SK-N-SH (cell line): ENCODE measurements around the gene KRT6A. TPM values are rescaled to one million over a fixed set of nuclear protein-coding genes. Genes with fewer than 3 reads are reported as not detected.
A peak's percentile ranks its signal among the peaks of the same experiment; 100 is the strongest.

Experiments used
- CTCF ChIA-PET: fragments of 300-600, 350-600 bp; formaldehyde crosslinking; extraction: SDS; loops from one replicate; lab custom pipeline; 2021; lab: Yijun Ruan, JAX
- POLR2A ChIA-PET: fragments of 350-600 bp; sonication (Branson Sonifier 250); formaldehyde crosslinking; extraction: SDS; loops from one replicate; lab custom pipeline; 2020; ENCODE audit warnings: antibody characterized with exemption, inconsistent platforms; lab: Yijun Ruan, JAX
- DNase-seq: peaks from one replicate; pipeline ENCODE4 v3.0.0; 2012
- H2AFZ ChIP-seq: fragments of 200-600 bp; sonication (generic); 2 replicates; pipeline ENCODE4 v1.8.1; 2016; ENCODE audit warnings: antibody characterized with exemption, mild to moderate bottlenecking, low read depth
- H3F3A ChIP-seq: fragments of 200-600 bp; sonication (generic); replicated peaks from 2 replicates; pipeline ENCODE3; 2016; ENCODE audit warnings: antibody characterized with exemption, mild to moderate bottlenecking; ENCODE audit not compliant: insufficient read depth
- H3K27ac ChIP-seq, 2 experiments: fragments of 200-500 bp in 1 of 2; fragments of 200-600 bp in 1 of 2; sonication (Bioruptor generic) in 1 of 2; sonication (generic), shearing (Covaris generic) in 1 of 2; 2 replicates each; pipeline versions ENCODE4 v1.5.1 to v1.6.1; 2014 to 2016; ENCODE audit warnings: low read depth in 2 of 2, inconsistent platforms in 1 of 2, low read length in 1 of 2, mild to moderate bottlenecking in 1 of 2, mixed read lengths in 1 of 2
- H3K27me3 ChIP-seq: fragments of 200-600 bp; sonication (generic), shearing (Covaris generic); 2 replicates; pipeline ENCODE4 v1.6.1; 2016; ENCODE audit warnings: mixed run types; ENCODE audit not compliant: insufficient read depth
- H3K36me3 ChIP-seq, 2 experiments: fragments of 200-500 bp in 1 of 2; fragments of 200-600 bp in 1 of 2; sonication (Bioruptor generic) in 1 of 2; sonication (generic) in 1 of 2; replicated peaks in 1 of 2; 2 replicates each; pipeline versions ENCODE3 to v1.5.1; 2014 to 2016; ENCODE audit warnings: low read length in 1 of 2, mild to moderate bottlenecking in 1 of 2; ENCODE audit not compliant: insufficient read depth in 2 of 2, control insufficient read depth in 1 of 2
- H3K4me1 ChIP-seq, 2 experiments: fragments of 200-500 bp in 1 of 2; fragments of 200-600 bp in 1 of 2; sonication (Bioruptor generic) in 1 of 2; sonication (generic), shearing (Covaris generic) in 1 of 2; 2 replicates each; pipeline versions ENCODE4 v1.5.1 to v1.6.1; 2014 to 2016; ENCODE audit warnings: low read depth in 1 of 2, low read length in 1 of 2, mixed run types in 1 of 2; ENCODE audit not compliant: insufficient read depth in 2 of 2, control insufficient read depth in 1 of 2
- H3K4me2 ChIP-seq: fragments of 200-600 bp; sonication (generic), shearing (Covaris generic); 2 replicates; pipeline ENCODE4 v1.6.1; 2017; ENCODE audit warnings: mixed run types
- H3K4me3 ChIP-seq, 2 experiments: fragments of 200-500 bp in 1 of 2; fragments of 200-600 bp in 1 of 2; sonication (Bioruptor generic) in 1 of 2; sonication (generic), shearing (Covaris generic) in 1 of 2; 2 replicates each; pipeline versions ENCODE4 v1.5.1 to v1.8.1; 2014 to 2016; ENCODE audit warnings: low read depth in 2 of 2, inconsistent platforms in 1 of 2, low read length in 1 of 2, mild to moderate bottlenecking in 1 of 2, mixed read lengths in 1 of 2, moderate library complexity in 1 of 2
- H3K79me2 ChIP-seq: fragments of 200-600 bp; sonication (generic); 2 replicates; pipeline ENCODE4 v1.8.1; 2017; ENCODE audit warnings: mild to moderate bottlenecking; ENCODE audit not compliant: insufficient read depth
- H3K9ac ChIP-seq: fragments of 200-600 bp; sonication (generic); 2 replicates; pipeline ENCODE4 v1.6.1; 2017; ENCODE audit warnings: mixed run types
- H3K9me2 ChIP-seq: fragments of 200-600 bp; sonication (generic); 2 replicates; pipeline ENCODE4 v1.6.1; 2017; ENCODE audit warnings: mixed run types
- H3K9me3 ChIP-seq: fragments of 200-600 bp; sonication (generic); 2 replicates; pipeline ENCODE4 v1.6.1; 2017; ENCODE audit warnings: mixed run types, mild to moderate bottlenecking, moderate library complexity
- H4K20me1 ChIP-seq: fragments of 200-600 bp; sonication (generic); 2 replicates; pipeline ENCODE4 v1.6.1; 2017; ENCODE audit warnings: mild to moderate bottlenecking, mixed run types; ENCODE audit not compliant: insufficient read depth
- ELF1 ChIP-seq: IDR thresholded peaks from 2 replicates; pipeline ENCODE4 v1.4.0; 2012
- EP300 ChIP-seq, 2 experiments: IDR thresholded peaks; 2 replicates each; pipeline versions ENCODE4 v1.4.0 to v1.6.1; 2012; ENCODE audit warnings: borderline replicate concordance in 1 of 2, low read depth in 1 of 2, low read length in 1 of 2
- FOSL2 ChIP-seq: IDR thresholded peaks from 2 replicates; pipeline ENCODE4 v1.4.0; 2012; ENCODE audit warnings: low read depth, mild to moderate bottlenecking, moderate library complexity, borderline replicate concordance
- FOXJ3 ChIP-seq: sonication (generic); formaldehyde crosslinking; IDR thresholded peaks from 2 replicates; pipeline ENCODE4 v1.5.1; 2020; ENCODE audit warnings: mild to moderate bottlenecking, missing genetic modification reagents
- GATA2 ChIP-seq: sonication (generic); formaldehyde crosslinking; IDR thresholded peaks from 2 replicates; pipeline ENCODE4 v1.5.0; 2020; ENCODE audit warnings: mild to moderate bottlenecking, missing genetic modification reagents
- JUND ChIP-seq: IDR thresholded peaks from 2 replicates; pipeline ENCODE4 v1.4.0; 2012
- POLR2AphosphoS5 ChIP-seq: IDR thresholded peaks from 2 replicates; pipeline ENCODE4 v1.6.1; 2012; ENCODE audit warnings: low read depth, low read length
- RAD21 ChIP-seq: IDR thresholded peaks from 2 replicates; pipeline ENCODE4 v1.6.1; 2012; ENCODE audit warnings: mild to moderate bottlenecking, low read length
- RCOR1 ChIP-seq: fragments of 150-350 bp; IDR thresholded peaks from 2 replicates; pipeline ENCODE4 v1.6.1; 2017; ENCODE audit warnings: antibody characterized with exemption, low read length
- RFX5 ChIP-seq: IDR thresholded peaks from 2 replicates; pipeline ENCODE4 v1.6.1; 2012; ENCODE audit warnings: mild to moderate bottlenecking, improper control_type of control experiment, low read length
- RXRA ChIP-seq: IDR thresholded peaks from 2 replicates; pipeline ENCODE4 v1.4.0; 2012; ENCODE audit warnings: low read depth, mild to moderate bottlenecking, borderline replicate concordance
- SIN3A ChIP-seq: IDR thresholded peaks from 2 replicates; pipeline ENCODE4 v1.6.1; 2012; ENCODE audit warnings: low read depth, mild to moderate bottlenecking, low read length, moderate library complexity, borderline replicate concordance
- SMC3 ChIP-seq: IDR thresholded peaks from 2 replicates; pipeline ENCODE4 v1.6.1; 2012; ENCODE audit warnings: low read depth, low read length, improper control_type of control experiment
- TAF1 ChIP-seq: IDR thresholded peaks from 2 replicates; pipeline ENCODE4 v1.6.1; 2012; ENCODE audit warnings: low read depth, mild to moderate bottlenecking, low read length, moderate library complexity, borderline replicate concordance
- USF1 ChIP-seq: IDR thresholded peaks from 2 replicates; pipeline ENCODE4 v1.4.0; 2012; ENCODE audit warnings: low read depth, borderline replicate concordance
- YY1 ChIP-seq: IDR thresholded peaks from 2 replicates; pipeline ENCODE4 v1.4.0; 2012; ENCODE audit warnings: low read depth, mild to moderate bottlenecking
- ZBTB33 ChIP-seq: IDR thresholded peaks from 2 replicates; pipeline ENCODE4 v1.4.0; 2012; ENCODE audit warnings: low read depth, borderline replicate concordance
- WGBS: methylation state at CpG from one replicate; pipeline ENCODE4 v1.1.6; 2017; ENCODE audit warnings: low lambda C conversion rate; 5-methylcytosine and 5-hydroxymethylcytosine counted together
- polyA plus RNA-seq, 3 experiments: library from polyadenylated mRNA; depleted of rRNA; stranded (reverse); fragments of >200 nt; gene quantifications; 2 replicates each; pipeline ENCODE4 v1.2.3, GENCODE V29; 2012
- TF ChIP-seq, protein P1 (sequence below): IDR thresholded peaks from 2 replicates; pipeline ENCODE4; 2012

KRT6A gene
- polyA plus RNA-seq, 1 of the 3 experiments (the other 2 are of a cell fraction) = not detected

- WGBS = 48% methylated on average over 8 of the region's 8 CpGs
- Histone ChIP-seq H3K9ac (no peak overlapping the region), H2AFZ (no peak overlapping the region), H3K36me3 (no peaks in the 10 kb centered on the region), H3K27me3 (peaks cover 1% of the 10 kb centered on the region; the same call in 1 of the 2 replicates), H3F3A (peaks cover 23% of the 10 kb centered on the region), H4K20me1 (no peaks in the 10 kb centered on the region), H3K4me1 (peaks cover 0 to 22% of the 10 kb centered on the region in 2 experiments; a peak in 2 of 4 replicates), H3K9me2 (no peaks in the 10 kb centered on the region), H3K4me2 (no peak overlapping the region), H3K4me3 (no peak overlapping the region), H3K27ac (no peak overlapping the region), H3K9me3 (no peaks in the 10 kb centered on the region), H3K79me2 (no peaks in the 10 kb centered on the region)
- ChIA-PET POLR2A (no interaction called here), CTCF (interaction anchor here (0.6 kb wide), 1 partner anchor 11 kb away, joined by 3 read pairs; no protein-coding TSS in a partner anchor)
- DNase-seq = no peak
- TF ChIP-seq RCOR1 = no peak
- no peak for TF ChIP-seq JUND
- no peak for TF ChIP-seq POLR2AphosphoS5
- TF ChIP-seq SIN3A = no peak
- TF ChIP-seq RFX5 = no peak
- TF ChIP-seq ZBTB33 = no peak
Measured at GRCh38 chr12:52438305-52439301, 54.5 kb downstream of the KRT6A start.

GRCh38 chr12:52437508-52437907, 55.5 kb downstream of the KRT6A start:
- Histone ChIP-seq H3F3A (peaks cover 23% of the 10 kb centered on the region), H3K9ac (no peak overlapping the region), H3K27me3 (peaks cover 12% of the 10 kb centered on the region; the same call in 1 of the 2 replicates), H3K36me3 (no peaks in the 10 kb centered on the region), H3K27ac (no peak overlapping the region), H3K4me3 (no peak overlapping the region), H3K79me2 (no peaks in the 10 kb centered on the region), H3K4me2 (no peak overlapping the region), H2AFZ (0 out of 2 replicates have a peak overlapping the region, but pooled peaks have one; percentile 18), H3K9me2 (no peaks in the 10 kb centered on the region), H3K9me3 (no peaks in the 10 kb centered on the region), H4K20me1 (no peaks in the 10 kb centered on the region), H3K4me1 (peaks cover 0 to 22% of the 10 kb centered on the region in 2 experiments; a peak in 2 of 4 replicates)
- TF ChIP-seq YY1 (no peak), TAF1 (no peak), FOSL2 (no peak), EP300 (IDR thresholded peaks at IDR 0.05; ENCODE audit: borderline replicate concordance in 1 of 2, low read depth in 1 of 2, low read length in 1 of 2) (no peak), RXRA (no peak), RCOR1 (no peak), GATA2 (CRISPR knock-in tag) (no peak), ELF1 (no peak), USF1 (no peak), FOXJ3 (no peak), RAD21 (no peak), SMC3 (no peak), SIN3A (no peak)
- TF ChIP-seq, protein P1, sequence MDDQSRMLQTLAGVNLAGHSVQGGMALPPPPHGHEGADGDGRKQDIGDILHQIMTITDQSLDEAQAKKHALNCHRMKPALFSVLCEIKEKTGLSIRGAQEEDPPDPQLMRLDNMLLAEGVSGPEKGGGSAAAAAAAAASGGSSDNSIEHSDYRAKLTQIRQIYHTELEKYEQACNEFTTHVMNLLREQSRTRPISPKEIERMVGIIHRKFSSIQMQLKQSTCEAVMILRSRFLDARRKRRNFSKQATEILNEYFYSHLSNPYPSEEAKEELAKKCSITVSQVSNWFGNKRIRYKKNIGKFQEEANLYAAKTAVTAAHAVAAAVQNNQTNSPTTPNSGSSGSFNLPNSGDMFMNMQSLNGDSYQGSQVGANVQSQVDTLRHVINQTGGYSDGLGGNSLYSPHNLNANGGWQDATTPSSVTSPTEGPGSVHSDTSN = no peak
- no peak for DNase-seq
- 34% methylated on average over 8 of the region's 9 CpGs for WGBS
- CTCF ChIA-PET = no interaction called here
- POLR2A ChIA-PET = no interaction called here
